ENCODE results near the gene SMARCD3. TPM values are rescaled to one million over a fixed set of nuclear protein-coding genes. Genes with fewer than 3 reads are reported as not detected.

Gene SMARCD3
- total and polyA plus RNA-seq, 2 of the 8 experiments (the other 6 are each of a cell fraction or from before 2014, with no cell fraction given) = 3.0 to 5.6 TPM

DNA sequence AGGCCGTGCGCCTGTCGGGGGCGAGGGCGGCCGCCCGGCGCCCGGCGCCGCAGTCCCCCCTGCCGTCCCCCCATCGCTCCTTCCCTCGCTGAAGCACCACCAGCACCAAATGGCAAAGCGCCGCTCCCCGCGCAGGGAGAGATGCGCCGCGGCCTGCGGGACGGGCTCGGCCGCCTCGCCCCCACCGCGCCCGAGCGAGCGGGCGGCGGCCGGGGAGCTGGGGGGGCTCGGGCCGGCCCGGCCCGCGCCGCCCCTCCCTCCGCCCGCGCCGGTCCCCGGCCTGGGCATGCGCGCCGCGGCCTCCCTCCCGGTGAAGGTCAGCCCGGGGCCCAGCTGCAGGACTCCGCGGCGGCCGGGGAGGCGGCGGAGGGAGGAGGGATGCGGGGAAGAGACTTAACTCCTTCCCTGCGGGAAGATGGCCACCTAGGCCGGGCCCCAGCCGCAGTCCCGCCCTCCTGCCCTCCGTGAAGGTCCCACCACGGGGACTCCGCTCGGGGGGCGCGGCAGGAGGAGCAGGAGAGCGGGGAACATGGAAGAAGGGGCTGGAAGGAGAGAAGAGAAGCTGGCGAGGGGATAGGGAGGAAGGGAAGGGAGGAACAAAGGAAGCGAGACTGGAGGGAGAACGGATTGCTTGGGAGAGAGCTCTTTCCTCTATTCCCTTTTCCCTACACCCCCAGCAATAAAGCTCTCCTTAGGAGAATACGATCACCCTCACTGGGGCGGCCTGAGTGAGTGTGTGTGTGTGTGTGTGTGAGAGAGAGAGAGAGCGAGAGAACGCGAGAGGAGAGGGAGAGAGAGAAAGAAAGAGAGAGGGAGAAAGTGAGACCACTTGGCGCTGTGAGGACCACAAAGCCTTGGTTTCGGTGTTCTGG is 3.4 kb upstream of the SMARCD3 start:
- DNase-seq (ENCODE audit: low read depth in 1 of 2, low spot score in 2 of 2) = peak in 1 of 2 experiments; percentile 77
- H3K27ac ChIP-seq (ENCODE audit: low read depth, low read length) = no peak overlapping the region
- no peak overlapping the region for H3K56ac ChIP-seq (replicated peaks; ENCODE audit: insufficient read length, low read depth, low read length)
- FAIRE-seq = no peak
- ChIA-PET POLR2A (ENCODE audit: partially characterized antibody) (interaction anchor here (0.6 to 3.1 kb wide), 10 partner anchors 8 to 268 kb away, joined by 3 to 22 read pairs (median 4); partner anchors contain the start of genes ABCF2, CHPF2 and RHEB), CTCF (ENCODE audit: partially characterized antibody) (interaction anchor here (1.2 to 3.3 kb wide), 8 partner anchors 7 to 126 kb away, joined by 3 to 14 read pairs (median 6); partner anchors contain the start of gene ABCF2)
- 6% methylated on average over 11 of the region's 79 CpGs; no CpG with 5 or more reads in 1 of the 2 experiments for WGBS, 2 experiments (ENCODE audit: extremely low coverage in 1 of 2, insufficient coverage in 1 of 2, insufficient read length in 1 of 2, insufficient replicate concordance in 2 of 2, low coverage in 1 of 2, low lambda C conversion rate in 2 of 2, missing lambda C conversion rate in 1 of 2)
- H2BK15ac ChIP-seq (ENCODE audit: low read length) = peak overlapping the region; percentile 77; the same call in 1 of the 2 replicates
- peaks cover 1 to 4% of the 10 kb centered on the region in 2 experiments for H4K20me1 ChIP-seq (replicated peaks in 1 of 2; ENCODE audit: control insufficient read depth in 1 of 2, insufficient read depth in 2 of 2, low read length in 2 of 2)
- H3K4me2 ChIP-seq (ENCODE audit: insufficient read depth in 1 of 2, low read depth in 2 of 2, low read length in 2 of 2) = peak overlapping the region; percentile 81 to 99
- H4K5ac ChIP-seq (ENCODE audit: insufficient read length, low read depth, low read length) = no peak overlapping the region
- H3K79me2 ChIP-seq (ENCODE audit: control insufficient read depth in 1 of 2, insufficient read depth in 2 of 2, low read length in 2 of 2) = no peaks in the 10 kb centered on the region
- H2BK120ac ChIP-seq (replicated peaks; ENCODE audit: low read depth, low read length) = no peak overlapping the region
- peak overlapping the region; percentile 91 for H4K8ac ChIP-seq (ENCODE audit: extremely low read depth, insufficient read depth, low read length)
- H3K9ac ChIP-seq (replicated peaks in 1 of 4; ENCODE audit: extremely low read depth in 1 of 4, low read depth in 3 of 4, low read length in 3 of 4) = peak overlapping the region in 2 of 4 experiments; percentile 58 to 62; a peak in 3 of 7 replicates
- peak overlapping the region; percentile 41; the same call in 1 of the 2 replicates for H2BK5ac ChIP-seq (ENCODE audit: low read depth, low read length)
- H3K9me3 ChIP-seq (ENCODE audit: insufficient read depth in 2 of 2, low read depth in 1 of 2, low read length in 1 of 2) = no peaks in the 10 kb centered on the region
- no peak overlapping the region; the same call in 1 of the 2 replicates for H2AK5ac ChIP-seq (ENCODE audit: low read depth, low read length)
- peaks cover 25% of the 10 kb centered on the region for H3K23me2 ChIP-seq (ENCODE audit: low read depth, low read length)
- peak overlapping the region; percentile 6 for H3K4ac ChIP-seq (replicated peaks; ENCODE audit: insufficient read length, low read depth, low read length)
- H3K4me1 ChIP-seq (replicated peaks in 1 of 4; ENCODE audit: control insufficient read depth in 3 of 4, insufficient read depth in 4 of 4, low read length in 3 of 4) = peaks cover 0 to 43% (median 29%) of the 10 kb centered on the region in 4 experiments; a peak in 6 of 7 replicates
- H2BK20ac ChIP-seq (ENCODE audit: low read length) = no peak overlapping the region
- peak overlapping the region; percentile 94 for H3K18ac ChIP-seq (ENCODE audit: extremely low read depth, low read length)
- no peak overlapping the region for H3K23ac ChIP-seq (ENCODE audit: insufficient read length)
- peak overlapping the region; percentile 45 to 81 (median 66) for H3K4me3 ChIP-seq (ENCODE audit: extremely low read depth in 1 of 4, insufficient read depth in 2 of 4, low read depth in 3 of 4, low read length in 4 of 4)
- peak overlapping the region; percentile 72 for H2AFZ ChIP-seq (ENCODE audit: low read length)
- no peak overlapping the region for H3K14ac ChIP-seq (ENCODE audit: insufficient read length)
- H3K79me1 ChIP-seq (ENCODE audit: low read depth, low read length) = no peaks in the 10 kb centered on the region
- peak overlapping the region; percentile 97 for H4K91ac ChIP-seq (replicated peaks; ENCODE audit: insufficient read length, low read length)
- peaks cover 14 to 60% (median 48%) of the 10 kb centered on the region in 4 experiments for H3K27me3 ChIP-seq (replicated peaks in 1 of 4; ENCODE audit: control insufficient read depth in 3 of 4, extremely low read depth in 1 of 4, insufficient read depth in 3 of 4, low read length in 3 of 4)
- H2BK12ac ChIP-seq (ENCODE audit: low read depth, low read length) = 0 out of 2 replicates have a peak overlapping the region, but pooled peaks have one; percentile 91
- no peaks in the 10 kb centered on the region for H3K36me3 ChIP-seq (ENCODE audit: control insufficient read depth in 2 of 4, insufficient read depth in 4 of 4, low read length in 3 of 4)
- TF ChIP-seq ATF2 (IDR thresholded peaks at IDR 0.05; ENCODE audit: low read length) (no peak), CREB1 (IDR thresholded peaks at IDR 0.05) (no peak), CEBPB (IDR thresholded peaks at IDR 0.05; ENCODE audit: low read depth, low read length) (no peak), SIN3A (conservative IDR thresholded peaks at IDR 0.05 in 1 of 2, IDR thresholded peaks at IDR 0.05 in 1 of 2; ENCODE audit: low read depth in 1 of 2, low read length in 2 of 2) (peak in 1 of 2 experiments; percentile 46; a peak in 2 of 4 replicates), SP1 (IDR thresholded peaks at IDR 0.05; ENCODE audit: low read depth, low read length) (no peak), SUZ12 (IDR thresholded peaks at IDR 0.05; ENCODE audit: low read length) (no peak), TAF1 (IDR thresholded peaks at IDR 0.05; ENCODE audit: low read depth, low read length) (peak; percentile 26; the same call in 1 of the 2 replicates), KDM5A (IDR thresholded peaks at IDR 0.05; ENCODE audit: low read length) (no peak), SIRT6 (IDR thresholded peaks at IDR 0.05; ENCODE audit: low read length) (no peak), RXRA (IDR thresholded peaks at IDR 0.05; ENCODE audit: insufficient read depth, low read depth, low read length) (no peak)

Measured in H1 (cell line).